Stimulated activated CD4-positive, alpha-beta T cell treated with anti-CD3 and anti-CD28 coated beads, Interleukin-15, amount 100 ng/mL, for 48 hours (primary cell): ENCODE measurements around the gene RSF1.
"Not testable (repeated sequence)": the region's sequence is repeated elsewhere in the genome, so short reads cannot be mapped to it uniquely, and the experiment has no call there.

Experiments
- DNase-seq, 2 donors: peaks; one replicate each; pipeline ENCODE4 v3.0.0-alpha.2; 2020; ENCODE audit warnings: low read depth in 2 of 2

RSF1 gene

GRCh38 chr11:77672264-77672663 lies 148.3 kb downstream of the RSF1 start:
- no peak for DNase-seq

GRCh38 chr11:77669848-77670511 lies 150.5 kb downstream of the RSF1 start:
- no peak for DNase-seq

GRCh38 chr11:77668760-77669159 lies 151.8 kb downstream of the RSF1 start:
- no peak for DNase-seq

GRCh38 chr11:77665240-77665965 lies 155.1 kb downstream of the RSF1 start:
- DNase-seq, result no peak

GRCh38 chr11:77661670-77662069 lies 158.9 kb downstream of the RSF1 start:
- no peak for DNase-seq

GRCh38 chr11:77660947-77661346 lies 159.6 kb downstream of the RSF1 start:
- no peak for DNase-seq

- DNase-seq, result no peak
These were observed 162.1 kb downstream of the RSF1 start for GRCh38 chr11:77658213-77659013.

GRCh38 chr11:77656362-77656761 lies 164.2 kb downstream of the RSF1 start:
- no peak for DNase-seq

- DNase-seq, result no peak
These were observed 165.6 kb downstream of the RSF1 start for GRCh38 chr11:77654770-77655434.

- no peak for DNase-seq
These were observed 170.4 kb downstream of the RSF1 start for GRCh38 chr11:77650123-77650522.

- DNase-seq, result no peak
These were observed 172.7 kb downstream of the RSF1 start for GRCh38 chr11:77647654-77648305.

GRCh38 chr11:77644887-77645286 lies 175.6 kb downstream of the RSF1 start:
- DNase-seq, result no peak

- DNase-seq, result no peak
These were observed 178.3 kb downstream of the RSF1 start for GRCh38 chr11:77642228-77642627.

- DNase-seq, result peak; percentile 73 to 78
These were observed 183.0 kb downstream of the RSF1 start, which contains the start of gene CLNS1A for GRCh38 chr11:77637345-77638165. Gene CLNS1A, minus strand, starts transcription at chr11:77637794. Its CDS starts 80 bp downstream, at chr11:77637714.

- no peak for DNase-seq
These were observed 183.7 kb downstream of the RSF1 start for GRCh38 chr11:77636731-77637344.

GRCh38 chr11:77633926-77634325 lies 186.6 kb downstream of the RSF1 start:
- DNase-seq, result not testable (repeated sequence)

GRCh38 chr11:77630157-77630710 lies 190.3 kb downstream of the RSF1 start:
- DNase-seq, result no peak

GRCh38 chr11:77619576-77620198 lies 200.8 kb downstream of the RSF1 start:
- no peak for DNase-seq

GRCh38 chr11:77617892-77618291 lies 202.6 kb downstream of the RSF1 start:
- no peak for DNase-seq
